Activated CD4-positive, alpha-beta T cell treated with anti-CD3 and anti-CD28 coated beads for 36 hours (primary cell): ENCODE data around the gene CHRNB1. TPM values are rescaled to one million over a fixed set of nuclear protein-coding genes. Genes with fewer than 3 reads are reported as not detected.

ENCODE experiments used
- ATAC-seq: fragments of 200-7000 bp; cut with Tn5 transposase; one replicate; pipeline ENCODE4 v1.10.0; 2021; ENCODE audit warnings: mild to moderate bottlenecking, moderate library complexity
- CTCF ChIA-PET: fragments of 350-600 bp; sonication (Branson Sonifier 250); formaldehyde crosslinking; loops from one replicate; lab custom pipeline; 2021; ENCODE audit warnings: antibody characterized with exemption; lab: Charles Lee
- POLR2A ChIA-PET: fragments of 350-600 bp; sonication (Branson Sonifier 250); formaldehyde crosslinking; loops from one replicate; lab custom pipeline; 2021; ENCODE audit warnings: antibody characterized with exemption, inconsistent platforms; lab: Charles Lee
- DNase-seq: peaks from one replicate; pipeline ENCODE4 v3.0.0-alpha.2; 2020
- H3K27ac Mint-ChIP-seq: one replicate; pipeline ENCODE4 v1.8.0; 2021; ENCODE audit warnings: mixed read lengths
- H3K27me3 Mint-ChIP-seq: one replicate; pipeline ENCODE4 v1.8.0; 2021; ENCODE audit warnings: mixed read lengths
- H3K36me3 Mint-ChIP-seq: one replicate; pipeline ENCODE4 v1.8.0; 2021; ENCODE audit warnings: low read depth, mixed read lengths
- H3K4me1 Mint-ChIP-seq: one replicate; pipeline ENCODE4 v1.8.0; 2021; ENCODE audit warnings: mixed read lengths
- H3K4me3 Mint-ChIP-seq: one replicate; pipeline ENCODE4 v1.8.0; 2021; ENCODE audit warnings: mild to moderate bottlenecking, moderate library complexity, mixed read lengths
- H3K9me3 Mint-ChIP-seq: one replicate; pipeline ENCODE4 v1.8.0; 2021; ENCODE audit warnings: low read depth, mixed read lengths
- intact Hi-C, 2 experiments: fragments of 100-400 bp; cut with DNase I in 1 of 2; cut with micrococcal nuclease in 1 of 2; formaldehyde crosslinking; loops; one replicate each; pipeline versions ENCODE4 v1.14.2 to v1.15.1; 2022 to 2024; cut with DNase I, micrococcal nuclease
- total RNA-seq, 2 experiments: library from RNA; stranded (reverse); gene quantifications; one replicate each; pipeline ENCODE4 v1.2.3, GENCODE V29; 2021

CHRNB1 gene
- total RNA-seq, 2 experiments from 2014 or later: 7.8 to 8.7 TPM

DNA sequence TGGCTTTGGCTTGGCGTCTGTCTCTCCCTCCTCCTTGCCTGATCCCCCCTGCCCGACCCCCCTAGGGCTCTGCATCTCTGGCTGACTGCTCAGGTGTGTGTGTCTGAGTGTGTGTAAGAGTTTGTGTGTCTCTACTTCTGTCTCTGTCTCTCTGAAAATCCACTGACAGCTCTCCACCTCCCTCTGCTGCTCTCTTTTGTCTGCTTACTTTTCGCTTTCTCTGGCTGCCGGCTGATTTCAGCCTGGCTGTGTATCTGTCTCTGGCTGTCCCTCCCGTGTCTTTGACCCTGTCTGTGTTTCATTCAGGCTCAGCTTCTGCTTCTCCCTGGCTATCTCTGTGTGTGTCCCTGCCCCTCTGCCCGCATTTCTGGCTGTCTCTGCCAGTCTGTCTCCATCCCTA is 28.5 kb upstream of the CHRNB1 start:
- POLR2A ChIA-PET: no interaction called here
- DNase-seq: no peak
- Mint-ChIP-seq H3K9me3 (no peaks in the 10 kb centered on the region), H3K4me3 (no peak overlapping the region), H3K4me1 (no peaks in the 10 kb centered on the region), H3K27ac (no peak overlapping the region), H3K36me3 (no peaks in the 10 kb centered on the region), H3K27me3 (no peaks in the 10 kb centered on the region)
- no peak for ATAC-seq
- CTCF ChIA-PET: no interaction called here
- intact Hi-C loops: no loop called here

DNA sequence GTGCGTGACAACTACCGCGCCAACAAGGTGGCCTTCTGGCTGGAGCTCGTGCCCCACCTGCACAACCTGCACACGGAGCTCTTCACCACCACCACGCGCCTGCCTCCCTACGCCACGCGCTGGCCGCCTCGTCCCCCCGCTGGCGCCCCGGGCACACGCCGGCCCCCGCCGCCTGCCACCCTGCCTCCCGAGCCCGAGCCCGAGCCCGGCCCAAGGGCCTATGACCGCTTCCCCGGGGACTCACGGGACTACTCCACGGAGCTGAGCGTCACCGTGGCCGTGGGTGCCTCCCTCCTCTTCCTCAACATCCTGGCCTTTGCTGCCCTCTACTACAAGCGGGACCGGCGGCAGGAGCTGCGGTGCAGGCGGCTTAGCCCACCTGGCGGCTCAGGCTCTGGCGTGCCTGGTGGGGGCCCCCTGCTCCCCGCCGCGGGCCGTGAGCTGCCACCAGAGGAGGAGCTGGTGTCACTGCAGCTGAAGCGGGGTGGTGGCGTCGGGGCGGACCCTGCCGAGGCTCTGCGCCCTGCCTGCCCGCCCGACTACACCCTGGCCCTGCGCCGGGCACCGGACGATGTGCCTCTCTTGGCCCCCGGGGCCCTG is 27.7 kb upstream of the CHRNB1 start:
- Mint-ChIP-seq H3K4me1 (no peaks in the 10 kb centered on the region), H3K4me3 (no peak overlapping the region)
- POLR2A ChIA-PET: no interaction called here

DNA sequence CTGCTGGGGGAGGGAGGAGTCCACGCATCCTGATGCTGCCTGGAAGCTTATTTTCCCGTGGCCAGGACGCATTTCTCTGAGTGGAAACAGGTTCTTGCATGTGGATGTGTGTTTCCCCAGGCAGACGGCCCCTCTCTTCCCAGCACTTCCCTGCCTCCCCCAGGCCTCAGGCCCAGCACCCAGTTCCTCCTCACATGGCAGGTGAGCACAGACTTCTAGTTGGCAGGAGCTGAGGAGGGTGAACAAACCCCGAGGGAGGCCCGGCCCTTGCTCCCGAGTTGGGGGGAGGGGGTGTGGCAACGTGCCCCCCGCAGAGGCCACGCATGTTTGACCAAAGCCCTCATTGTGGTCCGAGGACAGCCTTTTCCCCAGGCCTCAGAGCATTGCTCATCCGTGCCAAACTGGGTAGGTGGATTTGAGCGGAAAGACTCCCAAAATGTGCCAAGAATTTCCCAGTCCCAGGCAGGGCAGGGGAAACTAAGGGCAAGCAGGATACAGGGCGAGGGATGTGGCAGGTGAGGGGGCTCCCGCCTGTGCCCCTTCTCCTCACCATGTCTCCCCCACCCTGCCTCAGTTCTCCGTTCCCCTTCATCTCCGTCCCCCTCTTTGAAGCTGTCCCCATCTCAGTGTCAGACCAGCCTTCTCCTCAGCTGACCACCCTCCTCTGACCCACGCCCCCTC is 26.2 kb upstream of the CHRNB1 start:
- ChIA-PET CTCF (no interaction called here), POLR2A (no interaction called here)
- DNase-seq (no peak), ATAC-seq (no peak)
- Mint-ChIP-seq H3K9me3 (no peaks in the 10 kb centered on the region), H3K4me3 (no peak overlapping the region), H3K27ac (no peak overlapping the region), H3K36me3 (no peaks in the 10 kb centered on the region), H3K4me1 (no peaks in the 10 kb centered on the region), H3K27me3 (no peaks in the 10 kb centered on the region)
- intact Hi-C loops: no loop called here

More for the DNA sequence above, 27.7 kb upstream of the CHRNB1 start:
- Mint-ChIP-seq H3K36me3 (no peaks in the 10 kb centered on the region), H3K27me3 (no peaks in the 10 kb centered on the region), H3K27ac (no peak overlapping the region), H3K9me3 (no peaks in the 10 kb centered on the region)
- intact Hi-C loops: no loop called here
- DNase-seq (no peak), ATAC-seq (no peak)
- CTCF ChIA-PET: no interaction called here

DNA sequence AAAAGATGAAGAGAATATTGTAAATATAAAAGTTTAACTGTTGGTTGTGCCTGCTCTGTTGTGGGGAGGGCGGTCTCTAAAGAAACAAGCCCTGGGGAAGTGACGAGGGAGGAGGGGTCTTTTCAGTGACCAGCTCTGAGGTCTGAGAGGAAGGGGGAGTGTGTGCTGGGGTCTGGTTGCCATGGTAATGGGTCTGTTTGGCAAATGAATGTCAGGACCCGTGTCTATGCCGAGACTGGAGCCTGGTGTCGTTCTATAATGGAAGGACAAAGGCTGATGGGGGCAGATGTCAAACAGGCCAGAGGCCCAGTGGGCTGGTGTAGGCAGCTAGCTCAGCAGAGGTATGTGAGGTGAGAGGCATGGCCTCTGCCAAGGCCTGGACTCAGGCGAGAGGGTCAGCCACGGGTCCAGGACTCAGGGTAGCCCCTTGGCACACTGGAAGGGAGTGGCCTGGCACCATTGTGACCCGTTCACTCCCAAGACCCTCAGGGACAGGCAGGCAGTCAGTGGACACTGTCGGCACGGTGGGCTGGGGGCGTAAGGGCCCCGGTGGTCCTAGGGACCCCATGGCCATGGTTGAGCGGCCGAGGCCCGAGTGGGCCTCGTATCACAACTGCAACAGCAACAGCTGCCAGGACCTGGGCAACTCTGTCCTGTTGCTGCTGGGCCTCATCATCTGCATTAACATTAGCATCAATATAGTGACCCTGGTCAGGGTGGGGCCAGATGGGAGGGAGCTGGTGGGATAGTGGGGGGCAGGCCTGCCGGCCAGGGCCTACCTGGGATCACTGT is 24.8 kb upstream of the CHRNB1 start, which contains the start of gene SPEM1:
TSS of gene SPEM1 (plus strand) at position 506 of the 792 bp plus-strand sequence. CDS start at position 567, 61 bp downstream.
- H3K36me3 Mint-ChIP-seq: no peaks in the 10 kb centered on the region
- DNase-seq (no peak), ATAC-seq (no peak)
- no peaks in the 10 kb centered on the region for H3K9me3 Mint-ChIP-seq
- H3K27ac Mint-ChIP-seq: no peak within 1 kb of the TSS
- no peaks in the 10 kb centered on the region for H3K4me1 Mint-ChIP-seq
- no peak within 1 kb of the TSS for H3K4me3 Mint-ChIP-seq
- H3K27me3 Mint-ChIP-seq: no peaks in the 10 kb centered on the region
- ChIA-PET POLR2A (no interaction called here), CTCF (interaction anchor here (1.2 kb wide), 1 partner anchor 141 kb away, joined by 3 read pairs; no protein-coding TSS in a partner anchor)
- intact Hi-C loops: no loop called here

DNA sequence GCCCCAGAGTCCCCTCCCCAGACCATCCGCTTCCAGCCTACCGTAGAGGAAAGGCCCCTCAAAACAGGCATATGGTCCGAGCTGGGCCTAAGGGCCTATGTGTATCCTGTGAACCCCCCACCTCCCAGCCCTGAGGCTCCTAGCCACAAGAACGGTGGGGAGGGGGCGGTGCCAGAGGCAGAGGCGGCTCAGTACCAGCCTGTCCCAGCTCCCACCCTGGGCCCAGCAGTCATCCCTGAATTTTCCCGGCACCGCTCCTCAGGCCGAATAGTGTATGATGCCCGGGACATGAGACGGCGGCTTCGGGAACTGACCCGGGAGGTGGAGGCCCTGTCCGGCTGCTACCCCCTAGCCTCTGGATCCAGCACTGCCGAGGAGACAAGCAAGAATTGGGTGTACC is 23.7 kb upstream of the CHRNB1 start:
- intact Hi-C loops: no loop called here
- ChIA-PET CTCF (no interaction called here), POLR2A (no interaction called here)
- DNase-seq (no peak), ATAC-seq (no peak)
- no peaks in the 10 kb centered on the region for H3K4me1 Mint-ChIP-seq
- no peak overlapping the region for H3K27ac Mint-ChIP-seq
- no peaks in the 10 kb centered on the region for H3K36me3 Mint-ChIP-seq
- H3K4me3 Mint-ChIP-seq: no peak overlapping the region
- no peaks in the 10 kb centered on the region for H3K9me3 Mint-ChIP-seq
- H3K27me3 Mint-ChIP-seq: no peaks in the 10 kb centered on the region

DNA sequence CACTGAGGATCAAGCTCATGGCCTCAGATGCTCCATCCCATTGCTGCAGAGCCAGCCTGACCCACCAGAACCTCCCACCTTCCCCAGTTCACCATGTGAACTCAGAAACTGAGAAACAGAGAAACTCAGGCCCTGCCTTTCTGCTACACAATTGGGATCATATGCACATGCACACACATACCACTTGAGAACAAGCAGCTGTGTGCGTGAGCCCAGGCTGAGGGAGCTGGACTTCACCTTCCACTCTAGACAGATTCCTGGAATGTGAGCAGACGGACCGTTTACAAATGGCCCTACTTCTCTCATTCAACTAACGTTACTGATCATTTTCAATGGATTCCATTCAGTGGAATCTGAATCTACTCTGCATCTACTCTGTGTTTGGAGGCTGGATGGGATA is 21.2 kb upstream of the CHRNB1 start:
- H3K4me3 Mint-ChIP-seq: no peak overlapping the region
- intact Hi-C loops: no loop called here
- no peaks in the 10 kb centered on the region for H3K4me1 Mint-ChIP-seq
- H3K27ac Mint-ChIP-seq: no peak overlapping the region
- H3K27me3 Mint-ChIP-seq: no peaks in the 10 kb centered on the region
- DNase-seq (no peak), ATAC-seq (no peak)
- ChIA-PET POLR2A (interaction anchor here (0.6 kb wide), 1 partner anchor 263 kb away, joined by 3 read pairs; the partner anchor contains the start of gene TP53), CTCF (interaction anchor here (0.6 to 0.7 kb wide), 2 partner anchors 10 to 219 kb away, joined by 3 read pairs; no protein-coding TSS in a partner anchor)
- H3K36me3 Mint-ChIP-seq: no peaks in the 10 kb centered on the region
- H3K9me3 Mint-ChIP-seq: no peaks in the 10 kb centered on the region

DNA sequence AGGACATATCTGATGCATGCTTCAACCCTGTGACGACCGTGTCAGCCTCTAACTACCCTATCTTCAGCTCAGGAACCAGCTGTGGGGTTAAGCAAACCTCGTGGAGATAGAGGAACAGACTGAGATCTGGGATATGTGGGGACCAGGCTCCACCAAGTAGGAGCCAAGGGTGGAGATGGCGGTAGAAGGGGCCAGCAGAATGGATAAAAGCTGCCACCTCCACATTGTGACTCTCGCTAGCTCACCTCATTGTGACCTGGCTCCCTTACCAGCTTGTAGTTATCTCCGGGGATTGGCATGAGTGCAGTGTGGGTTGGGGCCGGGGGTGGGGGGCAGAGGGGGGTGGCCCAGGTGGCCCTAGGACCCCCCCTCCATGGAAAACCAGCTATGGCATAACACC is 19.5 kb upstream of the CHRNB1 start, which contains the start of gene SPEM2:
TSS of gene SPEM2 (plus strand) at position 301 of the 400 bp plus-strand sequence. CDS start at position 374, 73 bp downstream.
- H3K4me1 Mint-ChIP-seq: no peaks in the 10 kb centered on the region
- H3K36me3 Mint-ChIP-seq: no peaks in the 10 kb centered on the region
- no peaks in the 10 kb centered on the region for H3K9me3 Mint-ChIP-seq
- no peak within 1 kb of the TSS for H3K27ac Mint-ChIP-seq
- CTCF ChIA-PET: interaction anchor here (1.1 kb wide), 1 partner anchor 12 kb away, joined by 4 read pairs; no protein-coding TSS in a partner anchor
- no peak within 1 kb of the TSS for H3K4me3 Mint-ChIP-seq
- ATAC-seq (no peak), DNase-seq (no peak)
- POLR2A ChIA-PET: no interaction called here
- no peaks in the 10 kb centered on the region for H3K27me3 Mint-ChIP-seq
- intact Hi-C loops: no loop called here

DNA sequence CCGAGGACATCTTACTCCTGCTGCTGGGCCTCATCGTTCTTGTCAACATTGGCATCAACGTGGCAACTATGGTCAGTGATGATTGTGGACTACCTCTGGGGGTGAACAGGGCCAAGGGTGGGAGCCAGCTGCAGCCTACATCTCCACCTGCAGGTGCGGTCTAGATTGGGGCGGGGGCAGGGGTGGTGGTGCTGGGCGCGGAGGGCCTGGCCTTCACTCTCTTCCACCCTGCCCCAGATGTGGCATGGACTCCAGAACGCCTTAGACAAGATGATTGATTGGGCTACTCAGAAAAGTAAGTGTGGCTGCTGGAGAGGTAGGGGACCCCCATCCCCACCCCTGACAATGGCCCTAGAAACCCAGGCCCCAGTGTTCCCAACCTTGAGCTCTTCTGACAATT is 19.1 kb upstream of the CHRNB1 start:
- intact Hi-C loops: no loop called here
- Mint-ChIP-seq H3K27me3 (no peaks in the 10 kb centered on the region), H3K9me3 (no peaks in the 10 kb centered on the region), H3K27ac (no peak overlapping the region), H3K4me1 (no peaks in the 10 kb centered on the region), H3K36me3 (no peaks in the 10 kb centered on the region), H3K4me3 (no peak overlapping the region)
- POLR2A ChIA-PET: interaction anchor here (0.5 kb wide), 1 partner anchor 301 kb away, joined by 4 read pairs; no protein-coding TSS in a partner anchor
- DNase-seq (no peak), ATAC-seq (no peak)
- CTCF ChIA-PET: interaction anchor here (1.1 kb wide), 1 partner anchor 13 kb away, joined by 4 read pairs; no protein-coding TSS in a partner anchor

DNA sequence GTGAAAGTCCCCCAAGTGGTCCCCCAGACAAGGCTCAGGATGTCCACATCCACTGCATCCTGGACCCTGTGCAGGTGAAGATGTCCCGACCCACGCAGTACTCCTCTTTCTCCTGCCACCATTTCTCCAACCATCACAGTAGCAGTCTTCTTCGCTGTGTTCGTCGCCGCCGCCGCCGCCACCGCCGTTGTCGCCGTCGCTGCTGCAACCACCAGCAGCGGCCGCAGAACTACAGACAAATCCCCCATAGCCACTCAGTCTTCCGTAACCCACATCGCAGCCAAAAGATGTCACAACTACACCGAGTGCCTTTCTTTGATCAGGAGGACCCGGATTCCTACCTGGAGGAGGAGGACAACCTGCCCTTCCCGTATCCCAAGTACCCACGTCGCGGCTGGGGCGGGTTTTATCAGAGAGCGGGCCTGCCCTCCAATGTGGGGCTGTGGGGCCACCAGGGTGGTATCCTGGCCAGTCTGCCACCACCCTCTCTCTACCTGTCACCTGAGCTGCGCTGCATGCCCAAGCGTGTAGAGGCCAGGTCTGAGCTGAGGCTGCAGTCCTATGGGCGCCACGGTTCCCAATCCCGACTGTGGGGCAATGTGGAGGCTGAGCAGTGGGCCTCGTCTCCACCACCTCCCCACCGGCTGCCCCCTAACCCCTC is 18.5 kb upstream of the CHRNB1 start:
- ChIA-PET CTCF (interaction anchor here (1.1 kb wide), 1 partner anchor 13 kb away, joined by 4 read pairs; no protein-coding TSS in a partner anchor), POLR2A (interaction anchor here (0.5 kb wide), 1 partner anchor 302 kb away, joined by 4 read pairs; no protein-coding TSS in a partner anchor)
- H3K9me3 Mint-ChIP-seq: no peaks in the 10 kb centered on the region
- H3K27me3 Mint-ChIP-seq: no peaks in the 10 kb centered on the region
- H3K36me3 Mint-ChIP-seq: no peaks in the 10 kb centered on the region
- no peak for ATAC-seq
- H3K27ac Mint-ChIP-seq: no peak overlapping the region
- intact Hi-C loops: no loop called here
- DNase-seq: no peak
- H3K4me1 Mint-ChIP-seq: no peaks in the 10 kb centered on the region
- no peak overlapping the region for H3K4me3 Mint-ChIP-seq

DNA sequence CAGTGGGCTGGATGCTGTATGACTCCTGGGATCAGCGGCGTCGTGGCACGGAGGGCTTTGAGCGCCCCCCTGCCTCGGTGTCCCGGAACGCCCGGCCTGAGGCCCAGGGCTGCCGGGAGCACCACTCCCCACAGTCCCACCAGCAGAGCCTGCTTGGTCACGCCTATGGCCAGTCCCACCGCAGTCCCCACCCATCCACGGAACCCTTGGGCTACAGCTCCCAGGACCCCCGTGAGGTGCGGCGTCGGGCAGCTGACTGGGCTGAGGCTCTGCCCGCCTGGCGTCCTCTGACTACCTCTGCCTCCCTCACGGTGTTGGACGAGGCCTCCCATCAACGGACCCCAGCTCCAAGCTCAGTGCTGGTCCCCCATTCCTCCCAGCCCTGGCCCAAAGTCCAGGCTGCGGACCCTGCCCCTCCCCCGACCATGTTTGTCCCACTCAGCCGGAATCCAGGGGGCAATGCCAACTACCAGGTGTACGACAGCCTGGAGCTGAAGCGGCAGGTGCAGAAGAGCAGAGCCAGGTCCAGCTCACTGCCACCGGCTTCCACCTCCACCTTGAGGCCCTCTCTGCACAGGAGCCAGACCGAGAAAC is 17.9 kb upstream of the CHRNB1 start:
- H3K36me3 Mint-ChIP-seq: no peaks in the 10 kb centered on the region
- no peaks in the 10 kb centered on the region for H3K27me3 Mint-ChIP-seq
- no peak overlapping the region for H3K4me3 Mint-ChIP-seq
- no peak for ATAC-seq
- no peak overlapping the region for H3K27ac Mint-ChIP-seq
- DNase-seq: no peak
- no peaks in the 10 kb centered on the region for H3K9me3 Mint-ChIP-seq
- no peaks in the 10 kb centered on the region for H3K4me1 Mint-ChIP-seq
- ChIA-PET CTCF (no interaction called here), POLR2A (no interaction called here)
- intact Hi-C loops: no loop called here
